Measurements from ENCODE around the gene TMEM266.

DNA sequence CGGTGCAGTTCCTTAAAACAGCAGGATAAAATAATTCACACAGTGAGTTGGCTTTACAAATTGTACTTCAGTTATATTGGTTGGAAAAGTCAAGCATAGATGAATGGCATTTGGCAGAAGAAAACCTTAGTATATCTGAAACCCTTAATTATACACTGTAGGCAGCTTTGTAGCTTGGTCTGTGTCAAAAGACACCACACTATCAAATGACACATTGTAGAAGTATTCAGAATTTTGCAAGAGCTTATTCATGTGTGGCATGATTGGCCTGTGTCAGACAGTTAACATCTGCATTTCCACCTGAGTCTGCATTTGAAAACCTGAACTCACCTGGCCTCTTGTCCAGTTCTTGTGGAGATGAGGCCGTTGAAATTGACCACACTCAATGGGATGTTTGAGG is 13.8 kb downstream of the TMEM266 start:
- TF ChIP-seq, protein P1, sequence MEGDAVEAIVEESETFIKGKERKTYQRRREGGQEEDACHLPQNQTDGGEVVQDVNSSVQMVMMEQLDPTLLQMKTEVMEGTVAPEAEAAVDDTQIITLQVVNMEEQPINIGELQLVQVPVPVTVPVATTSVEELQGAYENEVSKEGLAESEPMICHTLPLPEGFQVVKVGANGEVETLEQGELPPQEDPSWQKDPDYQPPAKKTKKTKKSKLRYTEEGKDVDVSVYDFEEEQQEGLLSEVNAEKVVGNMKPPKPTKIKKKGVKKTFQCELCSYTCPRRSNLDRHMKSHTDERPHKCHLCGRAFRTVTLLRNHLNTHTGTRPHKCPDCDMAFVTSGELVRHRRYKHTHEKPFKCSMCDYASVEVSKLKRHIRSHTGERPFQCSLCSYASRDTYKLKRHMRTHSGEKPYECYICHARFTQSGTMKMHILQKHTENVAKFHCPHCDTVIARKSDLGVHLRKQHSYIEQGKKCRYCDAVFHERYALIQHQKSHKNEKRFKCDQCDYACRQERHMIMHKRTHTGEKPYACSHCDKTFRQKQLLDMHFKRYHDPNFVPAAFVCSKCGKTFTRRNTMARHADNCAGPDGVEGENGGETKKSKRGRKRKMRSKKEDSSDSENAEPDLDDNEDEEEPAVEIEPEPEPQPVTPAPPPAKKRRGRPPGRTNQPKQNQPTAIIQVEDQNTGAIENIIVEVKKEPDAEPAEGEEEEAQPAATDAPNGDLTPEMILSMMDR (conservative IDR thresholded peaks at IDR 0.05; ENCODE audit: low read length) = no peak
- TF ChIP-seq EZH2phosphoT487 (IDR thresholded peaks at IDR 0.05; ENCODE audit: borderline replicate concordance) = no peak
